Measurements from ENCODE around the gene NOX1.

NOX1 gene

DNA sequence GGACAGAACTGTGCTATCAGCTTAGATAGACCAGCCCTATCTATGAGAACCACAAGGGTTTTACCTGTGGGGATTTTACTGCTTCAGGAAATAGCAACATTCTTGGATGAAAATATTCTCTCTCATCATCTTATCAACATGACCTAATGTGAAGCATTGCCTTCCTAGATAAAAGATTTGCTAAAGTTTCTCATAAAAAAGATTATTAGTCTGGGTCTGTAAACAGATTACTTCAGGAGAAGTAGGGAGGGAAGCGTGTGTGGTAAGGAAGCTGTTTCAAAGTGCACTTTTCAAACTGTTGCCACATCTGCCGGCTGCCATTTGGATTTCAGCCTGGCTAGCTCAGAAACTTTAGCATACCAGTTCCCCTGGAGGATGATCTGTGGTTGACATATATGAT lies at the start of gene NOX1:
NOX1 (minus strand) TSS at position 35 of the 400 bp plus-strand sequence. CDS start 220 bp downstream, outside the sequence.
- no peak for DNase-seq

DNA sequence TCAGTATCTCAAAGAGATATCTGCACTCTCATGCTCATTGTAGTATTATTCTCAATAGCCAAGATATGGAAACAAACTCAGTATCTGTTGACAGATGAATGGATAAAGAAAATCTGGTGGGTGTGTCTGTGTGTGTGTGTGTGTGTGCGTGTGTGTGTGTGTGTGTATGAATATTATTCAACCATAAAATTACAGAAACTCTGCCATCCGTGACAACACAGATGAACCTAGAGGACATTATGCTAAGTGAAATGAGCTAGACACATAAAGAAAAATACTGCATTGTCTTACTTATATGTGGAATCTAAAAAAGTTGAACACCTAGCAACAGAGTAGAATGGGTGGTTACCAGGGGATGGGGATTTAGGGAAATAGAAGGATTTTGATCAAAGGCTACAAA lies 41.4 kb upstream of the NOX1 start:
- DNase-seq: no peak

DNA sequence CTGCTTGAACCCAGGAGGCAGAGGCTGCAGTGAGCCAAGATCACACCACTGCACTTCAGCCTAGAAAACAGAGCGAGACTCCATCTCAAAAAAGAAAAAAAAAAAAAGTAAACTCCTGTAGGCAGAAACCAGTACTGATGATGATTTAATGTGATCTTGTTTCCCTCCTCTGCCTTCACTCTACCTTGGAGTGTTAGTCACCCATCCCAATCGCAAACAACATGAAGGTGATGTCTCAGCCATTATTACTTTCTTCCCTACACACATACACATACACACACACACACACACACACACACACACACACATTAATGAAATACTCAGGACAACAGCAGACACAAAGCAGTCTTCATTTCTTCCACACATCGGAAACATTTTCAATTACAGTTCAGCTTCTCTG lies 39.0 kb upstream of the NOX1 start:
- no peak for DNase-seq

DNA sequence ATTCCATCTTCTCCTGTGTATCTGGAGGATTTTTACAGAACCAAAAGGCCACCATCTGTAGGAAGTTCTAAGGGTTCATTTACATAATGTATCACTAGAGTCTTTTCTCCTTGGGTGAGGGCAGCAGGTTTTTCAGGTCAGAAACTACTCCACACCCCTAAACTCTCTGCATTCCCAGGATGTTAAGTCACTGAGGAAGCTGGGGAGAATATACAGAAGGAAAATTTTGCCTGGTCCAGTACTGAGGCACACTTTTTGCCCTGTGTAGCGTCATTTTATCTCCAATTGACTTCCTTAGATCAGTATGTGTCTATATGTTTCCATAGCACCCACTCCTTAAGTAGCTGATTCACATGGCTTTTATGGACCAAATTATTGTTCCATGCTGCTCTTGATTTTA lies 37.6 kb upstream of the NOX1 start:
- no peak for DNase-seq

DNA sequence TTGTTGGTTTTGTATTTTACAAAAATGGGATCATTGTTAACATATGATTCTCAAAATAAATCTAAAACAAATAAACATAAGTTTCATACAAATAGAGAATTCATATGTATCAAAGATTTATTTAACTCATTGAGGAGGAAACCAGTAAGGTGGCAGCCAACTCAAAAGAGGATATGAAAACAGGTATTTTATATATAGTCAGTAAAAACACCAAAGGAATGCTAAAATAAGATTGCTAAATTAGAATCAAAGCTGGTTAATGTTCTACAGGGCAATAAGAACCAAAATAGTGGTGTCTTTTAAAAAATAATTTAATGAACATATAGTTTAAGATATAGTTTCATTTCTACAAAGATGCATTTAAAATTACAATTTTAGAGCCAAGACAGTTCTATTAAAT lies 31.5 kb upstream of the NOX1 start:
- no peak for DNase-seq

DNA sequence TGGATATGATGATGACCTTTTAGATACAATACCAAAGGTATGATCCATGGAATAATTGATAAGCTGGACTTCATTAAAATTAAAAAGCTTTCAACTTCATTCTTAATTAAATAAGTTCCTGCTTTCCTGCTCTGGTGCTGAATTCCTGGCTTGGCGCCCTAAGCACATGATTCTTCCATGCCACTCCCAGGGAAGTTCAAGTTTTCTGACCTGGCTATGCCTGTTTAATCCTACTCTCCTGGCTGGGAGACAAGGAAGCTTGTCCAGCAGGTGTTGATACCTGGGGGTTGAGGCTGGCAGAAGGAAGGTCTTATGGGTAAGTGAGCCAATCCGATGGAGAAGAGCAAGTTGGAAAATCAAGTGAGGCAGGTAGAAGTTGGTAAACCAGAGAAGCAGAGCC lies 30.3 kb upstream of the NOX1 start:
- DNase-seq: no peak

DNA sequence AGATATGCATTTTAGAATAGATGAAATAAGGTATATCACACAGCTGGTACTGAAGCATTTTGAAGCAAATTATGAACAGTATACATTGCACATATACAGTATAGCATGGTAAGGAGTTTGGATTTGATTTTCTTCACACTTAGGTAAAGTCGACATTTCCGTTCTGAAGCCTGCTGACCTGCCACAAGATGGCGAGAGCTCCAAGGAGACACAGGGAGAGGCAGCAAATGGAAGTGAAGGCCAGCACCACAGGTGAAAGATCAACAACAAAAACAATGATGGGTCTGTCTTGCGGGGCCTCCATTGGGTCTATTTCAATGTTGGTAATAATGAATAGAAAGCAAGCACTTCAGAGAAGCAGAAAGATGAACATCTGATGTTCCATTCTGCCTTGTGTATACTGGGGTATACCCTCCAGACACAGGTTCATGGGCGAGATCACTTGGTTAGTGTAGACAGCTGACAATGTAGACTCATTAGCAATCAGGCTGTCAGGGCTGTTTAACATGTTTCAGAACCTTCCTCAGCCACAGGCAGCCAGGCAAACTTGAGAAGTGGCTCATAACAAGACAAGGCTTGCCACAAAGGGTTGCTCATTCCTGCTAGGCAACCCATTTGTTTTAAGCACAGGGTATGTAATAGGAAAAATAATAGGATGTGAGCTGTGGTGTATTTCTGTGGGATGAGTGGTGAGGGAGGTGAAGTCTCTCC lies 21.4 kb upstream of the NOX1 start:
- DNase-seq: peak; percentile 32

DNA sequence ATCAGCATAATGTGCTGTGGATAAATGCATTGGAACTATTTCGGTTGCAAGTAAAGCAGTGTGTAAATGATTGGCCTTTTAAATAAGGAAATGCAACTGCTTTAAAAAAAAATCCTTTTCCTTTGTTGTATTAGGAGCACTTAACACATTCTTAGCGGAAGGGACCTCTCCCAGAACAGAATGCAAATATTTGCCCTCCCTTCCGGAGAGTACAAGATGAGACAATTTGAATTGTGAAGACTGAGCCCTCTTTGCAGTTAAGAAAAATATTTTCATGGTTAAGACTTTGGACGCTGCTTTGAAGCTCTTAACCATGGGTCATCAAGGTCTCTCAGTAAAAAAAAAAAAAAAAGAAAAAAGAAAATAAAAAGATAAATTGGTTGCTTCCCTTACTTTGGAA lies 9.5 kb upstream of the NOX1 start:
- no peak for DNase-seq

DNA sequence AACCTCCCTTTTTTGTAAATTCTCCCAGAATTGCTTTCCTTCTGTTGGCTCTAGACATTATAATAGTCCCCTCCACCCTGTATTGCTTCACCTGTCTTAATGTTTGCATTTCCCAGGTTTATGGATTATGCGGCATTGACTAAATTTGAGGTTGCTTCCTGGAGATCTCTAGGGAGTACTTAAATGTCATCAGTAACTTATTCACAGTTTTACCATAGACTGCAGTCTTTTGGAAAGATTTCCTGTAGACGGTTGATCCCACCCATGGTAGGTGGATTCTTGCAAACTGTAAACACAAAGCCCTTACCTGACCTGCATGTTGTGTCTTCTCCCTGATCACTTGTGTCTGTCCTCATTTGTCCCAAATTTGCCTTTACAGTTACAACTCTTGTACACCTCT lies 6.2 kb upstream of the NOX1 start:
- no peak for DNase-seq

DNA sequence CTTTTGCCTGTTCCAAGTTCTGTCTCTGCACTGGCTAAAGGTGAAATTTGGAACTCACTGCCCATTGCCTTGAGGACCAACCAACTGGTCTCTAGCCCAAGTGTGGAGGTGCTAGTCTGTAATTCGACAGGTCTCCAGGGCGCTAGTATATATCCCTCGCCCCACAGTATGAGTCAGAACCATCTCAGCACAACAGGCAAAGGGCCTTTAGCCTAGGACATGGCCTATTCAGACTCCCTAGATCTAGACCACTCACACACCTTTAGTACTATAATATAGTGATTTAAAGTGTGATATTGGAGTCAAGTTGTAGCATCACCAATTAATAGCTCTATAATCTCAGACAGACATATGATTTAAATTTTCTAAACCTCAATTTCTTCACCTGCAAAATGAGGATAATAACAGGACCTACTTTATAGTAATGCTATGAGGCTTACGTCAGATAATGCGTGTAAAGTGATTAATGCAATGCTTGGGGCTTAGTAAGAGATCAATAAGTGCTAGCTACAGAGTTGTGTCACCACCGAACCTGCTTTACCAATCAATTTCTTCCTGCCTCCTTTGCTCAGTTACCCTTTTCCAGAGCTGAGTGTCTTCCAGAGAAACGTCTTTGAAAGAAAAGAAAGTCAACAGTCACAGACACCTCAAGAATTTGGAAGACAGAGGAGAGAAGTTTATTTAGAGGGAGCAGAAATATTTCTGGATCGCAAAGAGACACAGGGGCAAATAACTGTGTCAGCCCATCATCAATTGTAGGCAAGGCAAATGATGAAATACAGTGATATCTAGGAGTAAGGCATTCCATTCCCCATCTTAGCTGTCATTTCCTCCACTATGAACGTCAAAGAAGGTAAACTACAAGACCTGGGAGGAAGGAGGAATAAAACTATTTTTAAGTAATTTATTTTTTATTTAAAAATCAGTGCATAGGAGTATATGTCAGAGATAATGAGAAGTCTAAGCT lies 2.3 kb downstream of the NOX1 start:
- no peak for DNase-seq

DNA sequence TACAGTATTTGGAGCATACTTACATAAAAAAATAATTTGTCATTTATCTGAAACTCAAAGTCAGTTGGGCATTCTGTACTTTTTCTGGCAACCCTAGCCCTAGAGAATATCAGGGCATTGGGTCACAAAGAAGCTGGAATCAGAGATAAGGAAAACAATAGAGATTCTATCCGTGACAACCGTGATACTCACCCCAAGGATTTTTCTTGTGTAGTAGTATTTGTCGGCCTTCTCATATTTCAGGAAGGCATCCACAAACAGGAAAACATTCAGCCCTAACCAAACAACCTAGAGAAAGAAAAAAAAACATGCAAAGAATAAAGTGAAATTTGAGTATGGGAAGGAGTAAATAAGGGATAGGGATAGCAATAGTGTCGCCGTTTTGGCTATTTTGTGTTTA lies 3.6 kb downstream of the NOX1 start:
- no peak for DNase-seq

DNA sequence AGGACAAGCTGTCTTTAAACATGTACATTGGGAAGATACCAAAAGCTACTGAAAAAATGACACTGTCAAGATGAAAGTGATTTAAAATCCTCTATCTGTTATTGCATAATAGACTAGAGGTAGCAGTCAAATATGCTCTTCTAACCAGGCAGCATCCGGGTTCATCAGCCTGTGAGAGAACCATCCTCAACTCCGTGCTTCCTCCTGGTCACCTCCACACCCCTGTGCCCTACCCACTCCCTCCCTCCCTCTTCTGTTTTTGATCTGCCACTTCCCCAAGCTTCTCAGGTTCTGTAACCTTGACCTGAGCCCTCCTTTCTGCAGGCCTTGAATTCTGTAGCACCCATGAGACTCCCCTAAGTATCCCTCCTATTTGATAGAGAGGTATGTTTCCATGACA lies 5.9 kb downstream of the NOX1 start:
- no peak for DNase-seq

DNA sequence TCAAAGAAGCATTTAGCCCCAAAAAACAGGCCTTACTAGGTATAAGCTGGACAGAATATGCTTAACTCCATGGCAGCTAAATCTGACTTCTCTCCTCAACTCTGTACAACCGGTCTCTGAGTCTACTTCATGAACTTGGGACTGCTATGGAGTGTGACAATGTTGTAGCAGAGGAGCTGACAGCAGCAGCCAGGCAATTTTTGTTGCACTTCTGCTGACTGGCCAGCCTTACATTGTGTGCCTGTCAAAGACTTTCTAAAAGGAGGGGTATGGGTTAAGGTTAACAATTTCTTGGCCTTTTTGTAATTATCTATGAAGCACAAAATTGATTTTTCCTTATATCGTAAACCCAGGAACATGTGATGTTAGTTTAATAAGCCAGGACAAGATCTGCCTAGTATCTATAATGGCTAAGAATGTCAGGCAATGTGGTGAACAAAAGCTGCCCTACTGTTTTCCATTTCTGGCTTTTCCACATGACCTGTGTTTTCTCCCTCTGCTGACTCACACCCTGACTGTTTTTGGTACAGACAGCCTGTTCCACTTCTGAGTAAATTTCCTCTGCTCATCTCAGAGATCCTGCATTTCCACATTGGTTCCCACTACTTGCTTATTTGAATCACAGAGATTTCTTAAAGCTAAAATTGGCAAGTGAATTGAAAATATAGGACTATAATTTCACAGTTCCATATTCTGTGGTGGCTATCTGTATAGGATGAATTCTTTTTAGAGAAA lies 9.3 kb downstream of the NOX1 start:
- DNase-seq: no peak

DNA sequence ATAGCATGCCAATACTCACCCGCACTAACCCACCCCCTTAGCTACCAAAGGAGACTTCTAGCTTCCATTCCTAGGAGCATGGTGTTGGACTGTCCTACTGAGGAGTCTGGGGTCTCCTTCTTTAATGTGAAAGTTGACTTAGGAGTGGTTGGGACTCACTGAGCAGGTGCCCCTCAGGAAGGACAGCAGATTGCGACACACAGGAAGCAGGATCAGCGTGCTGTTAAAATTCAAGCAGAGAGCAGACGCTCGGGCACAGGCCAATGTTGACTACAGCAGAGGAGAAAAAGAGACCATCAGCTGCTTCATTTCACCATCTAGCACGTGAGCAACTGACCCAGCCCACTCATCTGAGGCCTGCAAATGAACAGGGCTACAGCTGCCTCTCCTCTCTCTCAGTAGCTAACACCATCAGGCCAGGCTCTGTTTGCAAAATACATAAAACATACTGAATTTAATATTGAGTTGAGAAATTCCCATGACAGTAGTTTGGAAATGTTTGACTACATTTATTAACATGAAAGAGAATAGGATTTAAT lies 10.8 kb downstream of the NOX1 start:
- DNase-seq: no peak

DNA sequence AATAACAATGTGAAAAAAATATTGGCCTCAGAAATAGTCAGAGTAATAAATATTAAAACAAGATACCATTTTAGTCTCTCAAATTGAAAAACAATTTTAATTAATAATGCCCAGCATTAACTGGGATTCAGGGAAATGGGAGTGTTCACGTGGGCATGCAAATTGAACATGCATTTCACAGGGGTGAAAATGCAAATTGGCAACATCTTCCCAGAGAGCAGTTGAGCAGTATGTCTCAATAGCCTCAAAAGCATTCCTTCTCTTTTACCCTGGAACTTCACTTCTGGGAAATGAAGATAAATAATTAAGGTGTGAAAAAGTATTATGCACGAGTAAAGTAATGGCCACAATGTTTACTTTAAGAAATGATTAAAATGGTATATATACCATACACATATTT lies 21.3 kb downstream of the NOX1 start:
- DNase-seq: no peak

DNA sequence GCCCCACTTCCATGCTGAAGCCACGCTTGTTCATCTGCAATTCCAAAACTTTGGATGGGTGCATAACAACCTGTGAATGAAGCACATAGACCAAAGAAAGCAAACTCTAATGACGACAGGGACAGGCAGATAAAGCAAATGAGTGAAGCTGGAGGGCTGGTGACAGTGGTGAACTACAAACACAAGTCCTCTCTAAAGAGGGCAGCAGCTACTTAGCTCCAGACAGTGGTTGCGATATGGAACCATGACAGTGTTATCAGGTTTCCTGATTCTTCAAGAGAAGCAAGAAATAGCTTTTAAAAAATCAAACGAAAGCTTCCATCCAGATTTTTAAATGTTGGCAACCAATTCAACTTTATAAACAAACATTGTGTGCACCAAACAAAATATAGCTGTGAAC lies 23.8 kb downstream of the NOX1 start:
- no peak for DNase-seq

DNA sequence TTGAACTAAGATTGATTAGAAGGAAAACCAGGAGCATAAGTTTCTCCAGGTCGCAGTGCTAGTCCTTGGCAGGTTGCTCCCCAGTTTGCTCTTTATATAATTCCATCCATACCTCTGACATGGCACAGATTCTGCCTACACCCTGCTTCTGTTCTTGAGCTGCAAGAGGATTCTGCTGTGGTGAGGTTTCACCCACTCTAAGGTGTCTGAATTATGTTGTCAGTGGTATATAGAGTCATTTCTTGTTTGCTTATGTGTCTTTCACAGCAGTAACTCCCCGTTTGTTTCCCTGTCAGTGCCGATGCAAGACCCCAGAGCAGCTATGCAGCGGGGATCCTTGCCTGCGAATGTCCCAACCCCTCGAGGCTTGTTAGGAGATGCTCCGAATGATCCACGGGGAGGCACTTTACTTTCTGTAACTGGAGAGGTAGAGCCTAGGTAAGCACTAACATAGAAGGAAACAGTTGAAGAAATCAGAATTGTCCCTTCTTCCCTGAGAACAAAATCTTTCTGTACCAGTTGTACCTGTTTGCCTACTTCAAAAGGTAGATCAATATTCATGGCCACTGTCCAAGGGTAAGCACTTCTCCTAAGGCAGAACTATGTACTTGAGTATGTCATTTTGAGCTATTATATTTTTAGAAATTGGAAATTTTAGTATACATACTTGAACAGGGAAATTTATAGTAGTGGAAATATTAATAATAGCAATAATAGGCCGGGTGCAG lies 42.8 kb downstream of the NOX1 start:
- DNase-seq: no peak

DNA sequence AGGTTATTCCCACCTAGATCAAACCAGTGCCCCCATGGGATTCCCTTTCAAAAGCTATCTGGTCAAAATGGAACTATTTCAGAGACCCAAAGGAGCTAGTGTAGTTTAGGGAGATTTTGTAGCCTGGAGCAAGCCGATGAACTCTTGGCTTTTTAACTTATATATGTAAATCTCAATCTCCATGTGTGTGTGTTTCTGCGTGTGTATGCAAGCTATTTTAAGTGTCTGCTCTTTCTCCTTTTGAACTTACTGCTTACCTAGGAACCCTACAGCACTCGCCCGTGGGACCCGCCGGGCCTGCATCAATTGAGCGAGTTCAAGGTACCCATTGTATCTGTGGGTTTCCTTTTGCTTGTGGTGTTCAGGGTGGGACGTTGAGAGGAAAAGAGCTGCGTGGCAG lies 43.6 kb downstream of the NOX1 start:
- no peak for DNase-seq

DNA sequence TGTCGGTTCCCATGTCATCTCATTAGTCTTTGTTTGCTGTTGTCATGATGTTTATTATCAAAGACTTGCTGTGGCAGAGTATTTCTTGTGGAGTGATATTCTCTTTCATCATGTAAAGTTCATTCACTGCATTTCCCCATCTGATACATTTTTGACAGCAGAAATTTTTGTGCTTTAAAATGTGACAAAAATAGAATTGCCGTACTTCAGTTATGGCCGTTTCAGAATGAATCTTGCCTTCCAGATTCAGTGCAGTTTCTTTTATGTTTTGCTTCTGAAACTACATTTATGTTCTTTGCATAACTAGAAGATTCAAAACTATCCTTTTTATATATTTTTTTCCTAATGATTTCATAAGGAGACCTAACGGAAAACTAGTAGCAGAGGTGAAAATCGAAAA lies 44.0 kb downstream of the NOX1 start:
- no peak for DNase-seq

DNA sequence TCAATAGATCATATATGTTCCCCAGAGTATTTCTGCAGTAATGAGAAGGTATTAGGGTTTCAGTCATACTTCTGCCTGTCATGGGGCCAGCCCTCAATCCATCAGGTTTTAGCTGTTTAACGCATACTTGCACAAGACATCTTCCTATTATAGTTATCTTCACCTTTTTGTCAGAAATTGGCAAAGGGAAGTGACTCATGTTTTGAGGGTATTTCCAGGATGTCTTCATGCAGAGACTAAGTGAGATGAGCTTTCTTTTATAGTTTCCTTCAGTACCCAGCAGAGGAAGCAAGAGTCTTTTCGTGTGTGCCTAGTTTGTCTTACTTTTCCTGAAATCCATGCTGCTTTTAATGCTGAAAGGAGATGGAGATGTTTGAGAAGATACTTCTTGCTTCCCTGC lies 44.4 kb downstream of the NOX1 start:
- DNase-seq: no peak

DNA sequence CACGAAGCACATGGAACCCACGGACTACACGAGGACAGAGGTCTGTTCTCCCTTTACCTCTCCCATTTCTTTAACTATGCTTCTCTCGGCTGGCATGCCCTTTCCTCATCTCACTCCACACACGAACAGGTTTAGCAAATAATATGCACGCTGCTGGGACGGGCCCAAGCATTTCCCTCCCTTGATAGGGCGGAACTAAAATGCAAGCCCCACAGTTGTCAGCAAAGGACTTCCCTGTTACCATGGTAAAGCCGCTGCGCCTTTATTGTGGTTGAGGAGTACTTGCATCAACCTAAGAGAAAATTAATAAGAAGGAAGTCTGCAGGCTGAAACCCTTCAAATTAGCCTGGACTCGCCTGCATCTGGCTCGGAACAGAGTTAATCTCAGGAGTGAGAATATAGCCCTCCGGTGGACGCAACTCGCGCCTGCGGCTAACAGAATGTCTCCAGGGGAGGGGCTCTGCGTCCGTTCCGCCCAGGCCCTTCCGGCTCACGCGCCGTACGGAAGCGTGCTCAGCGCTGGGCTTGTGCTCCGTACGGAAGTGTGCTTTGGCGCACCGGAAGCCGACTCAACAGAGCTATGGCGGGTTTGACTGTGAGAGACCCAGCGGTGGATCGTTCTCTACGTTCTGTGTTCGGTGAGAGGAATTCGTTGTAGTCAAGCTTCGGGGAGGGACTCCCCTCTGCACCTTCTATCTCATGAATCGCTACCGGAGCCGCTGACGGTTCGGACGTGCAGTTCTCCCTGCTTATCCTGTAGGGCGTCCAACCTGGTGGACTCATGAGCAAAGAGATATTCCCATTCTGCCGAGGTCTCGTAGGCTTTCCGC lies 54.1 kb downstream of the NOX1 start, which contains the start of gene CSTF2:
CSTF2 (plus strand) TSS at position 555 of the 830 bp plus-strand sequence; CDS start at position 581, 26 bp downstream.
- DNase-seq: peak; percentile 73

DNA sequence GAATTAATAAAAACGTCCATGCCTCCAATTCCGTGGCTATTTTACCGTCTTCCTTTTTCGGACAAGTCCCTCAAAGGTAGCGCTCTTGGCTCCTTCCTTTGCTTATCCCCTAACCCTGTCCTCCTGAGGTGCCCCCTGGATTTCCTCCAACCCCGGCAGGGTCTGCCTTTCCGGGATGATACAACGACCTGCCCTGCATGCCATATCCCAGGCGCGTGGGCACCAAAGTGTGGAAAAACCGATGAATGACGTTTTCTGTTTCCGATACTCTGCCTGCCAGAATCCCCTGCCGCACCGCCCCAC lies 54.7 kb downstream of the NOX1 start:
- DNase-seq: no peak
